Kidney glomerular epithelial cell (primary cell): ENCODE results near the gene NDFIP2.

Experiments
- DNase-seq: peaks from one replicate; lab custom pipeline; 2025; lab: John Stamatoyannopoulos, UW

The NDFIP2 gene

DNA sequence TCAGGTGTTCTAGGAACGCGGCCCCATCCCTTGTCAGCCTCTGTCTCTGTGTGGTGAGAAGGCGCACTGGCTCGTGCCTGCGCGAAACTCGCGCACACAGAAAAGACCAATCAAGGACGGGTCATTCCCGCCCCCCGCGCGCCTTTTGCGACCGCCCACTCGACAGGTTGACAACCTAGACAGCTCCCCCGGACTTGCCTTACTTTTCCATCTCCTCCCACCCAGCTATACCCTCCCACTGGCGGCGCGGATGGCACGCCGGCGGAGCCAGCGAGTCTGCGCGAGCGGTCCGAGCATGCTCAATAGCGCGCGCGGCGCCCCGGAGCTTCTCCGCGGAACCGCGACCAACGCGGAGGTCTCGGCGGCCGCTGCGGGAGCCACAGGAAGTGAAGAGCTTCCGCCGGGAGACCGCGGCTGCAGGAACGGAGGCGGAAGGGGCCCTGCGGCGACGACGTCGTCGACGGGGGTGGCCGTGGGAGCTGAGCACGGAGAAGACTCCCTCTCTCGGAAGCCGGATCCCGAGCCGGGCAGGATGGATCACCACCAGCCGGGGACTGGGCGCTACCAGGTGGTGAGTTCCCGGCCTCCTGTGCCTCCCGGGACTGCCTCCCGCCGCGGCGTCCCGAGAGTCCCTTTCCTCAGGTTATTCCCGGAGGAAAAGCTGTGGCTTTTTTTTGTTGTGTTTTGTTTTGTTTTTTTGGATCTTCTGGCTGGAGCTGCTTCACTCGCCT is at the start of gene NDFIP2:
Gene NDFIP2 (plus strand): TSS at position 202 of the 731 bp plus-strand sequence. CDS start 49 bp downstream, at position 251.
- peak; percentile 81 for DNase-seq

- DNase-seq: no peak
Measured at GRCh38 chr13:79432086-79432485, 48.9 kb upstream of the NDFIP2 start.

DNA sequence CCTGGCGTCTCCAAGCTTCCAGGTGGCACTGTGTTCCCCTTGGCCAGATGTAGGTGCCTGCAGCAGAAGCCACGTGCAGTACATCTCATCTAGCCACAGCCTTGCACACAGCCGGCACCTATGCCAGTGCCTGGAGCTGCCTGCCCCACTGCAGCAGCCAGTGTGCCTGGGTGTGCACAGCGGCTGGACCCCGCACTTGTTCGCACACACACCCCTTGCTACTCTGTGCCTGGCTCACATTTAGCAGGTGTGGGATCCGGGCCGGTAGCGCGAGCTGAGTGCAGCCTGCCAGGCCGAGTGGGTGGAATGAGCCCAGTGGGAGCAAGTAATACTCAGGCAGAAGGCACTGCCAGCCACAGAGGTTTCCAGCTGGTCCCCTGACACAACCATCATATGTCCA is 48.0 kb upstream of the NDFIP2 start:
- DNase-seq: no peak

DNA sequence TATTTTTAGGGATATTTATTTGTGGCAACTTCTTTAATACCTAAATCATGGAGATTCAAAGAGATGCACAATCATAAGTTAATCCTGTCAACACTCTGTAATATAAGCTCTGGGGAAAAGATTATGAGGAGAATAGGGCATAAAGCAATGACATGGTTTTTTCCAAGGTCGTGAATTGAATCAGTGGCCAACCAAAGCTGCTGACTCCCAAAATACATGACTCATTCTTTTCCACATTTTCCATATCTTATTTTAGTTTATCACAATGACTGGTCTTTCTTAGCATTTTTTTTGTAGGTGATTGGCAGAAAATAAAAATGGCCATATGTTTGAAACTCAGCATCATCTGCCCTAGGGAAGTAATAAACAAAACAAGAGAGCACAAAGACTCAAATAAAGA is 46.4 kb upstream of the NDFIP2 start:
- DNase-seq: no peak

DNA sequence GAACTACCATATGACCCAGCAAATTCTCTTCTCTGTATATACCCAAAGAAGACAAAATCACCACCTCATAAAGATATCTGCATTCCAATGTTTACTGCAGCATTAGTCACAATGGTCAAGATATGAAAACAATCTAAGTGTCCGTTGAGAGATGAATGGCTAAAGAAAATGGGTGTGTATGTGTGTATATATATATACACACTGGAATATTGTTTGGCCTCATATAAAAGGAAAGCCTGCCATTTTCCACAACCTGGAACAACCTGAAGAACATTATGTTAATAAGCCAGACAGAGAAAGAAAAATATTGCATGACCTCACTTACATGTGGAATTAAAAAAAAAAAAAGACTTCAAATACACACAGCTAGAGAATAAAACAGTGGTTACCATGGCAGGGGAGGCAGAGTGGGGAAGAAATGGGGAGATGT is 45.4 kb upstream of the NDFIP2 start:
- no peak for DNase-seq

DNA sequence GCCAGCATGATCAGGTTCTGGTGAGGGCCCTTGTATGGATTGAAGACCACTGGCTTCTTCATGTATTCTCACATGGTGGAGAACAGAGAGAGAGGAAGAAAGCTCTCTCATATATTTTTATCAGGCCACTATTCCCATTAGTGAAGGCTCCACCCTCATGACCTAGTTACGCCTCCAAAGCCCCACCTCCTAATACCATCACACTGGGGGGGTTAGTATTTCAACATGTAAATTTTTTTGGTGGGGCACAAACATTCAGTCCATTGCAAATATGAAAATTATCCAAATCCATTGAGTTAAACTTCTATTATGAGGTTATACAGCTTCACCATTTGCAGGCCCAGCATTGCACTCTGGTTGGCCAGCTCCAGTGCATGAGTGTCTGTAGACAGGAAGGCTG is 41.7 kb upstream of the NDFIP2 start:
- no peak for DNase-seq

DNA sequence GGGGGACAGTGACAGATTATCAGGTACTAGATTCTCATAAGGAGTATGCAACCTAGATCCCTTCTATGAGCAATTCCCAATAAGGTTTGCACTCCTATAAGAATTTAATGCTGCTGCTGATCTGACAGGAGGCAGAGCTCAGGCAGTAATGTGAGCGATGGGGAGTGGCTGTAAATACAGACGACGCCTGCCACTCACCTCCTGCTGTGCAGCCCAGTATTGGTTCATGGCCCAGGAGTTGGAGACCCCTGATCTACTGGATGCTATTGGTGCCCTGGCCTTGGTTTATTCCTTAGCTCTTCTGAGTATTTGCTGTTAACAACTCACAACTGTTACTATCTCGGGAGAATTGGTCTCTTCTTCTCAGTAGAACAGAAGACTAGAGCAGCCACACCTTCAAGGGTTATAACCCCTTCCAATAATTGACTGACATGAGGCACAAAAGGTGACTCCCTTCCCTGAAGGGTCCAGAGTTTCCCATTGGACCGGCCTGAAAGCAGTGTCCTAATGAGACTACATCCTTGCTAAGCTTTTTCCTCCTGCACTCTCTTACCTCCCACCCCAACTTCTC is 39.9 kb upstream of the NDFIP2 start:
- no peak for DNase-seq

DNA sequence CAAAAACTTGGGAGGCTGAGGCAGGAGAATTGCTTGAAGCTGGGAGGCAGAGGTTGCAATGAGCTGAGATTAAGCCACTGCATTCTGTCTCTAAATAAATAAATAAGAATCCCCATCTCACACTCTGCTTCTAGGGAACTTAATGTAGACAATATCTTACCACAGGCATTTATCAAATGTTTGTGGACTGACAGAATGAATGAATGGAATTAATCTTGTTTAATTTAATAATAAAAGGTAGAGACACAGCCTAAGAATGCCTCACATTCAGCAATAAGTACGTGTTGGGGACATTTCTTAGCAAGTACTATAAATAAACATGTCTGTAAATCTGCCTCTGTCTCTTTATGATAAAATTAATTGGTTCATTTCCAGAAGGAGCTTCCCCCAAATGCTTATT is 38.7 kb upstream of the NDFIP2 start:
- DNase-seq: no peak

- no peak for DNase-seq
Measured at GRCh38 chr13:79442706-79443105, 38.2 kb upstream of the NDFIP2 start.

- no peak for DNase-seq
Measured at GRCh38 chr13:79445968-79446645, 34.8 kb upstream of the NDFIP2 start.

GRCh38 chr13:79447141-79447540 is 33.8 kb upstream of the NDFIP2 start:
- DNase-seq: no peak

GRCh38 chr13:79447741-79448140 is 33.2 kb upstream of the NDFIP2 start:
- DNase-seq: no peak

DNA sequence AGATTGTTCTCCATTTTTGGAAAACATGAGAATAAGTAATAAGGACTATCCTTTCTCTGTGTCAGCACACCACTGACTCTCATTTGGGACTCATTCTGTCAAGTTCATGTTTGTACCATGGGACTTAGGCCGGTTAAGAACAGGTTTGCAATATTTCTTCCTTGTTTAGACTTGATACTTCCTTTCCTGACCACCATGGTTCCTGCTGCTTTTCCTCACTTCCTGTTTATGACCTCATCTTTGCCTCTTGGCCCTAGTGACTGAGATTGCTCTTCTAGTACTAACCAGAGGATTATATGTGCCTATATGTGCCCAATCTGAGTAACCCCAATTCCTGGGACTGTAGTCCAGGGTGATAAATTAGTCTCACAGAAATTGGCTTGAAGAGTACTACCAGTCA is 32.5 kb upstream of the NDFIP2 start:
- no peak for DNase-seq

- DNase-seq: no peak
Measured at GRCh38 chr13:79450110-79450509, 30.8 kb upstream of the NDFIP2 start.

DNA sequence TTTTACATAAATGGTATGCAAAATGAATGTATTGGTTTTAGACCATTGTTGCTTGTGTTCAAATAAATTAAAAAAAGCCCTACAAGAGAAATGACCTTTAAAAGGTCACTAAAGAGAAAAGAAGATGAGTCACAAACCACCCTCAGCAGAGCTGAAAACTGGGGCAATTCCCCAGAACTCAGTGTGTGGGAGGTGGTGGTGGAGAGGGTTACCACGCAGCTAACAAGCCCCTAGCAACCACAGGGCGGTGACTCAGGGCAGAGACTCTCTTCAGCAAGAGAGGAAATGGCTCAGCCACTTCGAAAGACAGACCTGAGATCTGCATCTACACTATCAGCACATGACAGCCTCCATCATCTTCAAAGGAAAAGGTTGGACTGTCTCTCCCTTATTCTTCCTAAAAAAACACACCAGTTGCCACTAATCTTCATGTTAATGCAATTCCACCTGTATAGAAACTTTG is 29.4 kb upstream of the NDFIP2 start:
- DNase-seq: peak; percentile 85

- no peak for DNase-seq
Measured at GRCh38 chr13:79452239-79452913, 28.6 kb upstream of the NDFIP2 start.

DNA sequence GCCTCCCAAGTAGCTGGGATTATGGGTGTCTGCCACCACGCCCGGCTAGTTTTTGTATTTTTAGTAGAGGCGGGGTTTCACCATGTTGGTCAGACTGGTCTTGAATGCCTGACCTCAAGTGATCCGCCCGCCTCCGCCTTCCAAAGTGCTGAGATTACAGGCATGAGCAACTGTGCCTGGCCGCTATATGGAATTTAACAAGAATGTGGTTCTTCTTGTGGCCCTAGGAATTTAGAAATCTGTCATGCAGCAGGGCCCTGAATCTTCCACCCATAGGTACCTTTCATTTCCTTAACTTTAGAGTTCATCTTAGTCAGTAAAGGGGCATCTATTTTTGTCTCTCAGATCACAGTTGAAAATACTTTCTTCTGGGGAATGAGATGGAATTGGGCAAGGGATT is 25.6 kb upstream of the NDFIP2 start:
- DNase-seq: no peak

GRCh38 chr13:79456051-79456450 is 24.9 kb upstream of the NDFIP2 start:
- DNase-seq: no peak

DNA sequence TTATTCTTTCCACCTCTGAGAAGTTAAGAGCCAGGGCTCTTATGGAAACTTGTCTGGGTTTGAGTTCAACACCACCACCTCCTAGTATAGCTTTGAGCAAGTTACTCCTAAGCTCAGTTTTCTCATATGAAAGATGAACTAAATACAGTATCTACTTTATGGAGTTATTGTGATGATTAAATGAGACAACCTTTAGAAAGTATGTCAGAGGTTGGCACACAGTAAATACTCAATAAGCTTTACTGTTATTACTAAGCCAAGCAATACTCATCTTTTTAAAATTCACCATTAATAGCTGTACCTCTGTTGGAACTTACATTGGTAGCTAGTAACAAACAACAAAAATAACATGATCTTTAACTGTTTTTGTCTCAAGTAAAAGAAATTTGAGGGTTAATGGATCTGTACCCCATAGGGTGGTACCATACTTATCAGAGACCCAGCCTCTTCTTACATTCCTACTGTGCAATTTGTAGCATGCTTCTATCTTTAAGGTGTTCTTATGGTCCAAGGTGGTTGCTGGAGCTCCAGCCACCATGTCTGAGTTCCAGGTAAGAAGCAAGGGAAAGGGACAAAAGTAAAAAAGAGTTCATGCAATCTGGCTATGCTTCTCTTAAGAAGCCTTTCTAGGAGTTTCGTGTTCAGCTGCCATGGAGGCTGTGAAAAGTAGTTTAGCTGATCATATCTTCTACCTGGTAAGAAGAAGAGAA is 24.1 kb upstream of the NDFIP2 start:
- no peak for DNase-seq

DNA sequence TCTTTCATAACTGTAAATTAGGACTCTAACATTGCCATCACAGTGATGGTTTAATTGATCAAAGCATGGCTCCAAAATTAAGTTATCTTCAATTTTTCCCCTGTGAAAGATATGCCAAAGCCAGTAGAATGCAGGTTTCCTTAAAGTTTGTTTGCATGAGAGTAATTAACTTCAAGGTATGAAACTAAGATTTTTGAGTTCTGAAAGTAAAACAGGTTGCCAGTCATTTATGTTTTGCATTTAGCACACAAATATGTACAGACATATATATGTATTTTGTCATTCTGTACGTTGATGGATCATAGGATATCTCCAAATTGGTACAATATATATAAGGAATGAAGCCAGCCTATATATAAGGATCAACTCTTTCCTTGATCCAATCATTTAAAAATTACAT is 23.6 kb upstream of the NDFIP2 start:
- DNase-seq: no peak

- peak; percentile 54 for DNase-seq
Measured at GRCh38 chr13:79457948-79458347, 23.0 kb upstream of the NDFIP2 start.

DNA sequence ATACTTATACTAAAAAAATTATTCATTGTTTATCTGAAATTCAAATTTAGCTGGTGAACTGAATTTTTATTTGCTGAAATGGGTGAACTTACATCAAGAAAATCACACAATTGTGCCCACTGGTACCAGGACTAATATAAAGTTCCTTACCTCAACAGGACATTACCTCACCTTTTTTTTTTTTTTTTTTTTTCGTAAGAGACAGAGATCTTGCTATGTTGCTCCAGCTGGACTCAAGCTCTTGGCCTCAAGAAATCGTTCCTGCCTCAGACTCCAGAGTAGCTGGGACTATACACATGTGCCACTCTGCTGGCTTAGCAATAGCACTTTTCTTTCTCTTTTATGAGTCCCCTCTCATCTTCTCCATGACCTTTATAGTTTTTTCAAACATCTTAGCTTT is 22.5 kb upstream of the NDFIP2 start:
- no peak for DNase-seq
